HUES48 (cell line): Measurements from ENCODE around the gene CFI.

Source experiments
- H3K27ac ChIP-seq: one replicate; pipeline ENCODE4 v1.7.0; 2013; ENCODE audit warnings: low read depth, low read length, inconsistent platforms
- H3K27me3 ChIP-seq: 2 replicates; pipeline ENCODE4 v1.6.1; 2013; ENCODE audit warnings: mild to moderate bottlenecking, low read length; ENCODE audit not compliant: control insufficient read depth, insufficient read depth
- H3K36me3 ChIP-seq: 2 replicates; pipeline ENCODE4 v1.6.1; 2013; ENCODE audit warnings: low read length; ENCODE audit not compliant: control insufficient read depth, insufficient read depth
- H3K4me1 ChIP-seq: 2 replicates; pipeline ENCODE4 v1.6.1; 2013; ENCODE audit warnings: mild to moderate bottlenecking, low read length; ENCODE audit not compliant: control insufficient read depth, insufficient read depth
- H3K4me3 ChIP-seq: 2 replicates; pipeline ENCODE4 v1.5.1; 2013; ENCODE audit warnings: mild to moderate bottlenecking, low read depth, low read length
- H3K9ac ChIP-seq: 2 replicates; pipeline ENCODE4 v1.6.1; 2013; ENCODE audit warnings: mild to moderate bottlenecking, low read depth, low read length, moderate library complexity
- H3K9me3 ChIP-seq: 2 replicates; pipeline ENCODE4 v1.6.1; 2013; ENCODE audit warnings: low read length; ENCODE audit not compliant: control insufficient read depth, insufficient read depth

The CFI gene

DNA sequence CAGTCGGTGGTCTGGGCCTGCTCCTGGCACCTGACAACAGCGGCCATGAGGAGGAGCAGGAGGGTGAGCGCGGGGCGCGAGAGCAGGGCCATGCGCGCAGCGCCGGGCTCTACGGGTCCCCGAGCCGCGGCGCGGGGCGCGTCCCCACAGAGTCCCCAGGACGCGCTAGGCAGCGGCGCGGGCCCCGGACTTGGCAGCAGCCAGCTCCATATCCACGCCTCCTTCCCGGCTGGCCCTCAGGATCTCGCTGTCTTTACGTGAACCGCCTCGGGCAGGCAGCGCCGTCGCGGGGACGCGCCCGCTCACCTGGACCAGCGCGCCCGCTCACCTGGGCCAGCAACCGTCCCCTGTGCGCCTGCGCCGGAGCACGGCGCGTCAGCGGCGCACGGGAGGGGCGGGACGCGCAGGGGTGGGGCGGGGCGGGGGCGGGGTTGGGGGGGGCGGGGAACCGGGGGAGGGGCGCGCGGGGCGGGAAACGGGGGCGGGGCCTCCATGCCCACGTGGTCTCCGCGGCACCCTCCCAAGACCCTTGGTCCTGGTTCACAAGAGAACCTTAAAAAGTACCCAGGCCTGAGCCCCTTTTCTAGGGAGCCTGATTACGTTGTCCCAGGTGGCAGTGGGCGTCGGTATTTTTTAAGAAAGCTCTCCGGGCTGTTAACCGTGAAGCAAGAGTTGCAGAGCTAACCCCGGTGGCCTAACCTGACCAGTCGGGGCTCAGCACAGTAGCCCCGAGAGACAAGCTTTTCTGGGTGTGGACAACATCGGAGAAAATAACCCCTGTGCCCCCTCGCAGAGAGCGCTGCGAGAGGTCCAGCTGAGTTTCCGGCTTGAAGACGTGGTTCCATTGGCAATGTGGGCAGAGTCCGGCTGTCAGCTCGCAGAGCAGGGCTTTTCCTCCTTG is 71.8 kb downstream of the CFI start, which contains the start of gene PLA2G12A:
TSS of gene PLA2G12A (minus strand) at position 353 of the 901 bp plus-strand sequence. CDS start at position 92, 261 bp downstream.
- Histone ChIP-seq H3K9me3 (no peaks in the 10 kb centered on the region), H3K27ac (peak within 1 kb of the TSS; percentile 92), H3K27me3 (no peaks in the 10 kb centered on the region), H3K4me3 (peak within 1 kb of the TSS; percentile 79), H3K4me1 (0 out of 2 replicates have a peak, but pooled peaks cover 11% of the 10 kb centered on the region), H3K9ac (peak within 1 kb of the TSS; percentile 85), H3K36me3 (peaks cover 3% of the 10 kb centered on the region; the same call in 1 of the 2 replicates)

- Histone ChIP-seq H3K4me3 (peak overlapping the region; percentile 79), H3K27me3 (no peaks in the 10 kb centered on the region), H3K9me3 (no peaks in the 10 kb centered on the region), H3K27ac (peak overlapping the region; percentile 87), H3K36me3 (peaks cover 7% of the 10 kb centered on the region; the same call in 1 of the 2 replicates), H3K4me1 (0 out of 2 replicates have a peak, but pooled peaks cover 11% of the 10 kb centered on the region), H3K9ac (peak overlapping the region; percentile 77)
Observed at GRCh38 chr4:109729117-109729717, 72.6 kb downstream of the CFI start.

DNA sequence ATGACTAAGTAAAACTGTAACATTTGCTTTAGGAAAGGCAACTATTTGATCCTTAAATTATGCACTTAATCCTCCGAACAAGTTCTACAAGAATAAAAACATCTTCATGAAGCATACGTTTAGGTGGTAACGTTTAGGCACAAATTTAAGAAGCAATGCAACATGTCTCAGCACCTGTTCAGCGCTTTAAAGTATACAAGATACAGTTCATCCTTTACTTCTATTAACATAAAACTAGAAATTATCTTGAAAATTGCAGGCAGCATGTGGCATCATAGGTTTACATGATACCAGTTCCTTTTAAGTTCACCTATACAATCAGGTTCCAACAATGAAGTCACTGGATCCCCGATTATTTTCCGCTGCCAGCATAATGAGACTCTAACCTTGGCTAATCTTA is 73.4 kb downstream of the CFI start:
- Histone ChIP-seq H3K9me3 (no peaks in the 10 kb centered on the region), H3K4me3 (peak overlapping the region; percentile 79), H3K36me3 (peaks cover 7% of the 10 kb centered on the region; the same call in 1 of the 2 replicates), H3K27ac (no peak overlapping the region), H3K9ac (no peak overlapping the region), H3K27me3 (no peaks in the 10 kb centered on the region), H3K4me1 (0 out of 2 replicates have a peak, but pooled peaks cover 11% of the 10 kb centered on the region)

DNA sequence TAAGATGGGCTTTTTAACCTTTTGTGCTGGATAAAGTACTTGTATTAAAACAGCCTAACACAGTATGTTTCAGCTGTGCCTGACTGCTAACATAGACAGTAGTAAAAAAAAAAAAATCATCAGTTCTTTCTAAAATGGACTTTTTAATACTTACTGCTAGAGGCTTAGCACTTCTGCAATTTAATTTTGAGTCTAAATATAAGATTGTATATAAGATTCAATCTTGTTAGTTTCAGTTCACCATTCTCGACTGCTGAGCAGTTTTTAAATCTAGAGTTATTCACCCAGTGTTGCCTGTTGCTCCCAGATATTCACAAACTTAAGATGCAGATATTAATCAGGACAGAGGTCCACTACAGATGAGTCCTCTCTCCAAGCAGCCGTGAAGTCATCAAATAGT is 78.7 kb downstream of the CFI start:
- Histone ChIP-seq H3K9ac (no peak overlapping the region), H3K4me3 (no peak overlapping the region), H3K4me1 (0 out of 2 replicates have a peak, but pooled peaks cover 7% of the 10 kb centered on the region)

GRCh38 chr4:109722357-109722756 is 79.4 kb downstream of the CFI start:
- Histone ChIP-seq H3K9me3 (no peaks in the 10 kb centered on the region), H3K27me3 (no peaks in the 10 kb centered on the region), H3K27ac (no peak overlapping the region), H3K4me3 (no peak overlapping the region), H3K9ac (no peak overlapping the region), H3K36me3 (peaks cover 9% of the 10 kb centered on the region), H3K4me1 (no peaks in the 10 kb centered on the region)

More for the DNA sequence above, 78.7 kb downstream of the CFI start:
- Histone ChIP-seq H3K36me3 (peaks cover 7% of the 10 kb centered on the region; the same call in 1 of the 2 replicates), H3K27ac (no peak overlapping the region), H3K9me3 (no peaks in the 10 kb centered on the region), H3K27me3 (no peaks in the 10 kb centered on the region)

DNA sequence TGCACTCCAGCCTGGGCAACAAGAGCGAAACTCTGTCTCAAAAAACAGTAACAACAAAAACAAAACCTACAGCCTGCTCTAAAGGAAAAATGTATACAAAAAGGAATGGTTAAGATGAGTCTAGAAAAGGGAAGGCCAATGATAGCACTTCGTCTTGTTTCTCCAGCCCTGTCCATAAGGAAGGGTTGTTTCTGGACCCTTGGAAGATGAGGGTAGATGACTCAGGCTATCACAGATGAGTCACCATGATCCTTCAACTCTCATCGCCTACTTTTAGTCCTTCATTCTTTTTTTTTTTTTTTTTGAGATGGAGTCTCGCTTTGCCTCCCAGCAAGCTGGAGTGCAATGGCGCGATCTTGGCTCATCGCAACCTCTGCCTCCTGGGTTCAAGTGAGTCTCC is 80.8 kb downstream of the CFI start:
- Histone ChIP-seq H3K27me3 (no peaks in the 10 kb centered on the region), H3K4me1 (no peaks in the 10 kb centered on the region), H3K9me3 (no peaks in the 10 kb centered on the region), H3K27ac (no peak overlapping the region), H3K4me3 (no peak overlapping the region), H3K9ac (no peak overlapping the region), H3K36me3 (peaks cover 20% of the 10 kb centered on the region)

DNA sequence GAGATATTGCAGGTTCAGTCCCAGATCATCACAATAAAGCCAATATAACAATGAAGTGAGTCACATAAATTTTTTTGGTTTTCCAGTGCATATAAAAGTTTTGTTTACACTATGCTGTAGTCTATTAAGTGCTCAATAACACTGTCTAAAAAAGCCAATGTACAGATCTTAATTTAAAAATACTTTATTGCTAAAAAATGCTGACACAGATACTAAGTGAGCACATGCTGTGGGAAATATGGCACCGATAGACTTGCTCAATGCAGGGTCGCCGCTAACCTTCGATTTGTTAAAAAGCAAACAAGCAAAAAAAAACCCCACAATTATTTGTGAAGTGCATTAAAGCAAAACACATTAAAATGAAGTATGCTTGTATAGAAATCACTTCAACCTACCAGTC is 82.2 kb downstream of the CFI start:
- H3K27ac ChIP-seq, result no peak overlapping the region
- H3K4me1 ChIP-seq, result no peaks in the 10 kb centered on the region
- no peaks in the 10 kb centered on the region for H3K9me3 ChIP-seq
- H3K36me3 ChIP-seq, result peaks cover 22% of the 10 kb centered on the region
- no peak overlapping the region for H3K9ac ChIP-seq
- no peak overlapping the region for H3K4me3 ChIP-seq
- no peaks in the 10 kb centered on the region for H3K27me3 ChIP-seq

DNA sequence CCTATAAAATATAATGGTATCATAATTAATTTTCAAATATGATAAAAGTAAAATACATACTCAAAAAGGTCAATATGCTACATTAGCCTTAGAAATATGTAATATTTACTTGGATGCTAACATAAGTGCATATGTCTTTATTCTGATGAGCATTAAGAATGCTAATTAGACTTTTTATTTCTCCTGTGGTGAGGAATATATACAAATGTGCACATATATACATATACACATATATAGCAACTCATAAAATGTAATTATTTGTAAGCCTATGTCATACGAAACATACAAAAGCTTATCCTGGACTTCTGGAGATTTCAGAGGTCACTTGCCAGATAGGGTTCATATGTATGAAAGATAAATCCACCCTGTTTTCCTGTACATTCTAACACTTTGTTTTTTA is 83.0 kb downstream of the CFI start:
- Histone ChIP-seq H3K27me3 (no peaks in the 10 kb centered on the region), H3K4me3 (no peak overlapping the region), H3K9me3 (no peaks in the 10 kb centered on the region), H3K9ac (no peak overlapping the region), H3K27ac (no peak overlapping the region), H3K4me1 (no peaks in the 10 kb centered on the region), H3K36me3 (peaks cover 28% of the 10 kb centered on the region)

GRCh38 chr4:109713500-109713899 is 88.3 kb downstream of the CFI start:
- no peak overlapping the region for H3K9ac ChIP-seq
- no peak overlapping the region for H3K4me3 ChIP-seq
- no peak overlapping the region for H3K27ac ChIP-seq
- H3K9me3 ChIP-seq, result no peaks in the 10 kb centered on the region
- H3K4me1 ChIP-seq, result no peaks in the 10 kb centered on the region
- H3K36me3 ChIP-seq, result peaks cover 57% of the 10 kb centered on the region
- H3K27me3 ChIP-seq, result no peaks in the 10 kb centered on the region

GRCh38 chr4:109708990-109709389 is 92.8 kb downstream of the CFI start:
- H3K27me3 ChIP-seq, result no peaks in the 10 kb centered on the region
- H3K9me3 ChIP-seq, result no peaks in the 10 kb centered on the region
- H3K27ac ChIP-seq, result no peak overlapping the region
- H3K4me3 ChIP-seq, result no peak overlapping the region
- no peak overlapping the region for H3K9ac ChIP-seq
- H3K4me1 ChIP-seq, result peaks cover under 1% of the 10 kb centered on the region; the same call in 1 of the 2 replicates
- H3K36me3 ChIP-seq, result peaks cover 40% of the 10 kb centered on the region

DNA sequence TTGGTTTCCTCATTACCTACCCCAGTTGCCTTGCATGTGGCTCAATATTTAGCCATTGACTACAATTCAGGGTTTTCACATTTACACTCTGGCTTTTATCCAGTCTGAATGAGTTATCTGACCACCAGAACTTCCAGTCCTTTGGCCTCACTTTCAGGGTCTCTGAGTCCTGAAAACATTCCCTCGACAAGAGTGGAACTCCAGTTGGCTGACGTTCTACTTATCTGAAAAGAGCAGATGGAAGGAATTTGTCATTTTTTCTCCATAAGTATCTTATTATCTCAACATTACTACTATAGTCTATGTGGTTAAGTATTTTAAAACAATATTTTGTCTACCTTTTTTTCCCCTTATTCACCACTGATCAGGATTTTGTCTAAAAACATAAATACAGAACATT is 93.4 kb downstream of the CFI start:
- H3K36me3 ChIP-seq, result peaks cover 35% of the 10 kb centered on the region
- H3K4me3 ChIP-seq, result no peak overlapping the region
- no peak overlapping the region for H3K9ac ChIP-seq
- no peaks in the 10 kb centered on the region for H3K9me3 ChIP-seq
- no peaks in the 10 kb centered on the region for H3K27me3 ChIP-seq
- H3K4me1 ChIP-seq, result peaks cover 5% of the 10 kb centered on the region; the same call in 1 of the 2 replicates
- H3K27ac ChIP-seq, result no peak overlapping the region
